NCI-H345 (cell line): Measurements from ENCODE around the gene XRRA1.
A peak's percentile ranks its signal among the peaks of the same experiment; 100 is the strongest.
"Not testable (repeated sequence)": the region's sequence is repeated elsewhere in the genome, so short reads cannot be mapped to it uniquely, and the experiment has no call there.

Experiments
- DNase-seq: peaks from one replicate; lab custom pipeline; 2025; lab: John Stamatoyannopoulos, UW

XRRA1 gene

GRCh38 chr11:74826901-74827300 is 122.0 kb downstream of the XRRA1 start:
- no peak for DNase-seq

GRCh38 chr11:74825596-74825995 is 123.3 kb downstream of the XRRA1 start:
- DNase-seq = not testable (repeated sequence)

- DNase-seq = no peak
Measured at GRCh38 chr11:74824285-74824982, 124.5 kb downstream of the XRRA1 start.

GRCh38 chr11:74822170-74822569 is 126.7 kb downstream of the XRRA1 start:
- no peak for DNase-seq

- DNase-seq = no peak
Measured at GRCh38 chr11:74820763-74821162, 128.1 kb downstream of the XRRA1 start.

- DNase-seq = no peak
Measured at GRCh38 chr11:74819400-74819799, 129.5 kb downstream of the XRRA1 start.

GRCh38 chr11:74818283-74818946 is 130.5 kb downstream of the XRRA1 start:
- DNase-seq = no peak

- no peak for DNase-seq
Measured at GRCh38 chr11:74816664-74817063, 132.2 kb downstream of the XRRA1 start.

- no peak for DNase-seq
Measured at GRCh38 chr11:74815966-74816365, 132.9 kb downstream of the XRRA1 start.

GRCh38 chr11:74809801-74810200 is 139.1 kb downstream of the XRRA1 start:
- no peak for DNase-seq

- no peak for DNase-seq
Measured at GRCh38 chr11:74806267-74806666, 142.6 kb downstream of the XRRA1 start.

GRCh38 chr11:74791333-74792100 is 157.4 kb downstream of the XRRA1 start:
- peak; percentile 7 for DNase-seq
